Fibroblast of skin of abdomen (primary cell): Measurements from ENCODE around the gene SAXO2. TPM values are rescaled to one million over a fixed set of nuclear protein-coding genes. Genes with fewer than 3 reads are reported as not detected.
"Not testable (repeated sequence)": the region's sequence is repeated elsewhere in the genome, so short reads cannot be mapped to it uniquely, and the experiment has no call there.

Experiments
- DNase-seq: peaks from one replicate; pipeline ENCODE4 v3.0.0-alpha.2; 2013
- polyA plus RNA-seq, 2 experiments: library from polyadenylated mRNA; unstranded; fragments of 120-200 nt; gene quantifications; one replicate each; pipeline ENCODE4 v1.2.1, GENCODE V29; 2013; ENCODE audit not compliant: insufficient read length in 2 of 2

Gene SAXO2, protein sequence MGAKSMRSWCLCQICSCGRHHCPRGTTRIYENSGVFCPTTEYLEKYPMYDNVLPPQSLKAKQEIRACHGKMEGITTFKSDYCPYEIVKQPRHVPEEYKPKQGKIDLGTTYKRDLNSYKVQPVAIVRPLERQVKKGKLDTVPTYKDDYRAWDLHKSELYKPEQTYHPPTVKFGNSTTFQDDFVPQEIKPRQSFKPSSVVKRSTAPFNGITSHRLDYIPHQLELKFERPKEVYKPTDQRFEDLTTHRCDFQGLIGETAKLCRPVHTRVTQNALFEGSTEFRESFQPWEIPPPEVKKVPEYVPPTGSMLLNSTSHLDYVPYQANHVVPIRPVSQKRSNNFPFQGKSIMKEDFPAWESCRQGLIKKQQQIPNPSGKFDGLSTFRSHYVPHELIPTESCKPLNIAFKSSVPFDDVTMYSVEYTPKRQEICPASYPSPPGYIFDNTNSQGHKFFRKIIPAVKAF
- 1.4 TPM for polyA plus RNA-seq (2013, experiment 1 of 2; ENCODE audit: insufficient read length)
- 0.83 TPM for polyA plus RNA-seq (2013, experiment 2 of 2; ENCODE audit: insufficient read length)

DNA sequence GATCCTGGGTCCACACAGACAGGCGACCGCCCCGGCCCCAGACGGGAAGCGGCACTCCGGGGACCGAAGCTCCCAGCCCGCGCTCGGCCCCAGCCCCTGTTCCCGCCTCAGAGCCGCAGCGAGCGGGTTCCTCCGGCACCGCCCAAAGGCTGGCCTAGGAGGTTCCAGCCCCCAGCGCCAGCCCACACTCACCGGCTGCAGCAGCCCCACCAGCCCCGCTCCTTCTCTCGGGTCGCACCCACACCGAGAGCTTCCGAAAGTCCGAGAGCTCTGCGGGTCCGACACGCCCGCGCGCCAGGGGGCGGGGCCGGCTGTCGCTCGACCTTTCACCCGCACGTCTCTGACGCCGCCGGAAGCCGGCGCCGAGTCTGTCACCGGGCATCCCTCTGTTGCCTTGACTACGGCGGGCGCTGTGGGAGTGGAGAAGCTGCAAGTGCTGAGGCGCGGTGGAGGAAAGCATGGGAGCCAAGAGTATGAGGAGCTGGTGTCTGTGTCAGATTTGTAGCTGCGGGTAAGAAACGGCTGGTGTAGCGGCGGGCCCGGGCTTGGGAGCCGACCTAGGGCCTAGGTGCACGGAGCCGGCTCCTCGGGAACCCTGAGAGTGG lies at the start of gene SAXO2, which contains the start of gene EFL1:
Gene SAXO2 (plus strand): TSS at position 397 of the 605 bp plus-strand sequence. CDS start 62 bp downstream, at position 459.
Gene EFL1 (minus strand): TSS at position 313 of the 605 bp plus-strand sequence. CDS start 956 bp downstream, outside the sequence.
- DNase-seq, result peak; percentile 86

DNA sequence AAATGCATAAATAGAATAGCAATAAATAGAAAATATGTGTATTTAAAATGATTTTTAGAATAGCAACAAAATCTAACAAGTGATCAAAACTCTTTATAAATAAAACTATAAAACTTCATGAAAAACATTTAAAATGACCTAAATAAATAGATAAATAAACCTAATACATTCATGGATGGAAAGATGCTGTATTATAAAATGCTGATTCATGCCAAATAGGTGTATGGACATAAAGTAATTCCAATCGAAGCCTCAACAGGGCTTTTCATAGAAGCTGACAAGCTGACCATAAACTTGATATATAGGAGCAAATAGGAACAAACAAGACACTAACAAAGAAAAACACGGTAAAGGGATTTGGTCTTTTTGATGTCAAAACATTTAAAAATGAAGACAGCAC lies 46.5 kb upstream of the SAXO2 start:
- DNase-seq, result not testable (repeated sequence)

DNA sequence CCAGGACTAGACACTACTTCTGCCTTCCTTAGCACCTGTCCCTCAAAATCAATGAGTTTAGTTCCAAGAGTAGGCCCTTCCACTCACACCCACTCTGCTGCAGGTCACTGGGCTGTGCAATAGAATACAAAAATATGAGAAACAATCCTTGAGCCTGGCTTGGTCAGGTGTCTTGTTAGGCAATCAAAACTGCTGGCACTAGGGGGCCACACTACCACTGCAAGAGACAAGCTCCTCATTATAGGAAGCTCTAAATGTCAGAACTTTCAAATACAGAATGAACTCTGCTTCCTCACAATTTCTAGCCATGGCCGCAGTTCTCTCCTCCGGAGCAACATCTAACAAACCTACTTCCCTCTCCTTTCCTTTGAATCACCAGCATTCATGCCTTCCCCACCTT lies 41.1 kb upstream of the SAXO2 start:
- DNase-seq, result peak; percentile 1

DNA sequence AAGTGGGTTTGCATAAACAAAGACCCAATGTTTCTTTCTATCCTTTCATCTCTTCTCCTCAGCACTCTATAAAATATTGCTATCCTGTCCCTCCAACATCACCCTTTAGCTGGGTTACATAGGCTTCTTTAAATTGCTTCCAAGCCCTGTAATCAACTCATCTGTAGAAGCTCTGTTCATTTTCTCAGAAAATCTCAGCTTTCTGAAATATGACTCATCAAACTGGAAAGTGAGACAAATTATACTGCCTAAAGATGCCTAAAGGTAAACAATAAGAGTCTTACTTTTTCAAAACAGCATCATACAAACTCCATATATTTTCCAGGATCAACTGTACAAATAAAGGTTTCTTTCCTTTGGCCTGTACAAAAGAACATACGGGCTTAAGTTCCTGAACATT lies 33.9 kb upstream of the SAXO2 start:
- no peak for DNase-seq

DNA sequence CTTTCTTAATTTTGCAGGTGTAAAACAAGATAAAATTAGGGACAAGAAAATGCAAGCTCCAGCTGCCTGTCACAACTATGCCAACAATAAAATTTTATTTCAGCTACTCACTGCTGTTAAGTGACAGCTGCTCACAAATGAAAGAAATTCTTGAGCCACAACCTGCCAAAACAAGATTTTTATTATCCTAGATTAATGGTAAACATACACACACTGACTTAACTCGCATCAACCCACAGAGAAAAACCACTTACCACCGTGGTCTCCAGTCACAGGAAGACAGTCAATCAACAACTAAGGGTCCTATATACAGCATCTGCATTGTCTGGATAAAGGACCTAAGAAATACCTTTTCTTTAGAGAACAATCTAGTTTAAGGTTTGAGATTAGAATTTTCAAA lies 31.4 kb upstream of the SAXO2 start:
- DNase-seq, result no peak

DNA sequence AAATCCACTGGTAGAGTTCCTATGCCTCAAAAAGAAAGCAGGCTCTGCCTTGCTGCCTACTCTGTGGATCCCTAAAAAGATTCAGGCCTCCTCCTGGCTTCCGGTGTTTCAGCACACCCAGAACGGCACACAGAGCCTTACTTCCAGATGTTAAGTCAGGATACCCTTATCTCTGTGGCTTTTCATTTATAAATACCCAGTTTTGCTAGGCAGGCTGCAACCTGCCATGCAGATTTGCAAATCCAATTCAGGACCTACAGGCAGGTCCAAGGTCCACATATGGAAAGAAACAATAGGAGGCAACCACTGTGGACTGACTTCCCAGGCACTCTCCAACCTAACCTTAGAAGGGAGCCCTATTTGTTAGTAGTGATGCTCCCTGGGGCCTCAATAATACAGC lies 30.8 kb upstream of the SAXO2 start:
- no peak for DNase-seq

DNA sequence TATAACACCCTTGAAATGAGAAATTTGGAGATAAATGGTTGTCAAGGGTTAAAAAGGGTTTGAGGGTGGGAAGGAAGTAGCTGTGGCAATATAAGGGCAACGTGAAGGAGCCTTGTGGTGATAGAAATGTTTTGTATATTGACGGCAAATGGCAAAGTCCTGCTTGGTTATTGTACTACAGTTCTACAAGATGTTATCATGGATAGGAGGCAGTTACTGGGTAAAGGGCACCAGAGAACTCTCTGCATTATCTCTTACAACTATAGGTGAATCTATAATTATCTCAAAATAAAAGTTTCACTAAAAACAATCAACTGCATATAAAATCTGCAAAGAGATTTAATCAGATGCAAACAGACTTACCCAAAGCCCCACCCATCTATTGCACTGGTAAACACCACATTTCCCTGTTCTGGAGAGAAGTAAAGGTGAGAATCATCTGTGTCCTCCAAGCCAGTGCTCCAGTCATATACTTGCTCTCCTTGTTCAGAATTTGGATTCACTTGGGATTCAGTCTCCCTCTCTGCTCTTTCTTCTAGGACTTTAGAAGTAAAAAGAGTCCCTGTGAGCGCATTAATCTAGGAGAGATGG lies 24.6 kb upstream of the SAXO2 start:
- not testable (repeated sequence) for DNase-seq

DNA sequence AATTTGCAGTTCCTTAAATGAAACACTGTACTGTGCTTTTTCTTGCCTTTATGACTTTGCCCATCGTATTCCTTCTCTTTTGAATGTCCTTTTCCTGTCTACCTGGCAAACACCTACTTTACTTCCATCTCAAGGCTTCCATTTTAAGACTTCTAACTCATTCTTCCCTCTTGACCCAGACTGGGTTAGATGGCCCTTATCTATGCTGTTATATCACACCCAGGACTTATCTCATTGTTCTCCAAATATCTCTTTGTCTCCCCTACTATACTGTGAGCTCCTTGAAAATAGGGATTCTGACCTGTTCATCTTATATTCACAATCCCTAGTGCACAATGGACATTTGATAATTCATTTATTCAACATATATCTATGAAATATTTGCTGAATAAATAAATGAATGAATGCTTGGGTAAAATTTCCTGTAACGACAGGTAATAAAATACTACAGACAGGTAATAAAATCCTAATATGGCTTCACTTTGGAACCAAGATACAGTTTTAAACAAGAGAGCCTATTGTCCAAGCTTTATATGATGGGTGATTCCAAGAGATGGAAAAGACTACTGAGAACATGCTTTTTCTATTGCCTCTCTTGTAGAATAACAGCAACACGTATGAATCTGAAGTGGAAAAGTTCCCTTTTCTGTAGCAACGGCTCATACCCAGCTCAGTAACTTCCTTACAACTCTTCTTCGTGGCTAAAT lies 22.8 kb upstream of the SAXO2 start:
- no peak for DNase-seq

DNA sequence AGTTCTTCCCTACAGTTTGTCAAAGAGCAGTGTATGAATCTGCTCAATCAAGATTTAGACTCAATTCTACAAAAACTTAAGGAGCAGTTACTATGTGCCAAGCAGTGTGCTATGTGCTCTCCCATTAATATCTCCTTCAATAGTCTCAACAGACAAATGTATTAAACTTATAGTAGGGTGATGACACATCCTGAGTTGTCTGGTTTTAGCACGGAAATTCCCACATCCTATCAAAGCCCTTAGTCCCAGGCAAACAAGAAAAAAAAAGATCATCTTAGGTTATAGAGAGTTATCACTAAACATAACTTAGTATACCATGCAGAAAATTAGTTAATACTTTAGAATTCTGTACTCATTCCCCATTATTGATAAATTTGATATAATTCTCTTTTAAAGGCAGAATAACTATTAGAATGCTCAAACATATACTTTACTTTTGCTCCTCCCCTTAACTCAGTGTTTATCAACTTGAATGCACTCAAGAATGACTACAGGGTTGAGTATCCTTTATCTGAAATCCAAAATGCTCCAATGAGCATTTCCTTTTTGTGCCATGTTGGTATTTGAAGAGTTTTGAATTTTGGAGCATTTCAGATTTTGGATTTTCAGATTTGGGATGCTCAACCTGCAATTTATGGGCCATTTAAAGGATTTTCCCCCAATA lies 20.6 kb upstream of the SAXO2 start:
- peak; percentile 45 for DNase-seq

DNA sequence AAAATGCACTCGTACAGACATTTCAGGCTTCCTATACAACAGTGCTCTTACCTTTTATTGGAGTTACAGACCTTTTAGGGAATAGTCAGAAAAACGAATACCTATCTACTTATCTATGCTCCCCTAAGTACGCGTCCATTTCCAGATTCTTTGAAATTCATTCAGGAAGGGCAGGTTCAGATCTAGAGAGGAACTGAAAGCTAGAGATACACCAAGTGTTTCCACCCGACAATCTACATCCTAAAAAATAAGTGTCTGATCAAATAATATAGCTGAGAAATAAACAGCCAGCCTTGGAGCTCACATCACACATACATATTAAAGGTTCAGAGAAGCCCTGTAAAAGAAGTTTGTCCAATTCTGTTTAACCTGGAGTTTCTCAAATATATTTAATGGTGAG lies 19.0 kb upstream of the SAXO2 start:
- DNase-seq, result not testable (repeated sequence)

DNA sequence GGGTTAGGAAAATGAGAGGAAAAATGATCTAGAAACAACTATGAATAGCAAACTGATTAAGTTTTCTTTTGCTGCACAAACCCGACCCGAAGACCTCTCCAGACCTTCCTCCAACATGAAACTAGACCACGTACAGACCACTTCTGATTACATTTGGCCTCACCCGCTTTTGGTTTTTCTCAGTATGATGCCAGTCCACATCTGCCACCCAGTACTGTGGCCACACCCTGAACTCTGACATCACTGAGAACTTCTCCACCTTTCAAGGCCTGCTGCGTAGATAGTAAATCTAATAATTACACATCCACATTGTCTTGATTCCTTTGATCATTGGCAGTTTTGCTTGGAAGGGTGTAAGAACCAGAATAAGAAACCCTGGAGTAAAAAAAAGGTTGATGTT lies 16.7 kb upstream of the SAXO2 start:
- DNase-seq, result not testable (repeated sequence)

DNA sequence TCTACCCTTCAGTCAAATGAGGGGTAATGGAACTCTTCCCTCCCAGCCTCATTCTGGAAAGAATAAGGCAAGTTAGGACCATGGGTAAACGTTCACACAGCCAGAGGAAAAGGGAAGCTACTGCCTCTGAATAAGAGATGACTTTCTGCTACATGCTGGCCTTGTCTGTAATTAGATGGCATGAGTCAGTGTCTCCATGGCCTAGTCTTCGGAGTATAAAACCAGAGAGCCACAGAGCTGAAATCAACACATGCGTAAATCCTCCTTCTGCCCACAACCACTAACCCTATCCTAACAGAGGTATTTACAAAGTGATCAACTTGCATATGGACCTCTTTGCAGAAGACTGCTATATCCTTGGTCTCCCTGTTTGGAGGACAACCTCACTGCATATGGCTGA lies 14.4 kb upstream of the SAXO2 start:
- peak; percentile 16 for DNase-seq

DNA sequence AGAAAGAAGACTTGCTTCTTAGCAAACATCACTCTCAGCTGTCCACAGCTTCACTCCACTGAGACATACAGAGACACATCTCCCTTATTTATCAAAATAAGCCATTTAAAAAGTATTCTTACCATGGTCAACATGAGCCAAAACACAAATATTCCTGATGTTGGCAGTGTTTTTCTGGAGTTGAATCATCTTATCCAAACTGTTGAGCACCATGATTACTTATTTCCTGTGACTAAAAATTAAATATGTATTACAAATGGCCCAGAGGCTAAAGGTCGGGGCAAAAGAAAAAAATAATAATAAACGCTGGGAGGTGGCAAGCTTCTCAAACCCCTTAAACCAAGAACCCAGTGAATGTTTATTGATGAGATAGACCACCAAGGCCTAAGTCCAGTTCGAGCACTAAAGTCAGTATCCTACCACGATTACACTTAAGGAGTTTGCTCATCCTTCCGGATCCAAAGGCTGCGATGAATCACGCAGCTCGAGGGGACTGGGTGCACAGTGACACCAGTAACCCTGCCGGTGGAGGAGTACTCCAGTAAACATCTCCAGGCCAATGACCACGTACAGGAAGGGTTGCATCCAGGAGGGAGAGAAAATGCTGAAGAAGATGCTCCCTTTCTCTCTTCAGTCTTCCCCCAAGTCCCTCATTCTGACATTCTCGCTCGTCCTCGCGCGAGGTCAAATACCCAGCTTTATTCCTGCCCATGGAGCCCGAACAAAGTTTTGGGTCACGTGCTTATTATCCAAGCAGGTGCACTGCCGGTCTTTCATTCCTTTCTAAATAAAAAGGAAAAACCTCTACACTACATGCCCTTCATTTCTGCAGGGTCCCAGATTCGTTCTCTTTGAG lies 824 bp upstream of the SAXO2 start:
- DNase-seq, result peak; percentile 42

DNA sequence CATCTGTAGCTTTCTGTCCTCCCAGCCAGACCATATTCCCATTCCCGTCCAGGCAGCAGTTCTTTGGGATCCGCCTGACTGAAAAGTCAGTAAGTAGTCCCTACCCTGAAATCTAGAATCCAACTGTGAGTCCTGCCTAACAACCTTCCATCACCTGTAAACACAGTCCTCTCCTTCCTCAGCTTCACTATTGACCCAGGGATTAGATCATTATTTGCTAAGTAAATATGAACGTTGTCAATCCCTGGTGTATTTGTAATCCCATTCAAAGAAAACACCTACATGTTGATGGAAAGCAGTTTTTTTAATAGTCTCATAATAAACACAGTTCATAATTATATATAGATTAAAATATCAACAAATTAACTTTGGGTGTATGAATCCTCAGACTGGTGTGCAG lies 732 bp downstream of the SAXO2 start:
- DNase-seq, result no peak

DNA sequence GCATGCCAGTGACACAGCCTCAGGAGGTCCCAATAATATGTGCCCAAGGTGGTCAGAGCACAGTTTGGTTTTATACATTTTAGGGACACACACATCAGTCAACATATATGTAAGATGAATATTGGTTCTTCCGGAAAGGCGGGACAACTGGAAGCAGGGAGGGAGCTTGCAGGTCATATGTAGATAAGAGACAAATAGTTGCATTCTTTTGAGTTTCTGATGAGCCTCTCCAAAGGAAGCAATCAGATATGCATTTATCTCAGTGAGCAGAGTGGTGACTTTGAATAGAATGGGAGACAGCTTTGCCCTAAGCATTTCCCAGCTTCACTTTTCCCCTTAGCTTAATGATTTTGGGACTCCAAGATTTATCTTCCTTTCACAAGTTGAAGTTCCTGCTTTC lies 4.5 kb downstream of the SAXO2 start:
- not testable (repeated sequence) for DNase-seq

DNA sequence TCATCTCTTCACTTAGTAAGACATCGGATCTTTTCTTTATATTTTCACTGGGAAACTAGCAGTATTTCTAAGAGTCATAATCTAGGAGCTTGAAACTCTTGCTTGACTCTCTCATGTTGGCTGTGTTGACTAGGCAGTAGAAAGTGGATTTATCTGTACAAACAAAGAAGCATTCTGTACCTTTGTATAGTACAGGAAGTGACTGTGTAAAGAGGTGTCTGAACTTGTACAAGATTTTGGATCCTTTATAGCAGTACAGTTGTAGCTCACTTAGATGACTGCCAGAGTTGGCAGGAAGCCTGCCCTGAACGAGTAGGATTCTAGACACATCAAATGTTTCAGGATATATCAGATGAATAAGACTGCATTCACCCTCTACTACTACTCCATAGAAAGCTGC lies 5.8 kb downstream of the SAXO2 start:
- DNase-seq, result not testable (repeated sequence)

DNA sequence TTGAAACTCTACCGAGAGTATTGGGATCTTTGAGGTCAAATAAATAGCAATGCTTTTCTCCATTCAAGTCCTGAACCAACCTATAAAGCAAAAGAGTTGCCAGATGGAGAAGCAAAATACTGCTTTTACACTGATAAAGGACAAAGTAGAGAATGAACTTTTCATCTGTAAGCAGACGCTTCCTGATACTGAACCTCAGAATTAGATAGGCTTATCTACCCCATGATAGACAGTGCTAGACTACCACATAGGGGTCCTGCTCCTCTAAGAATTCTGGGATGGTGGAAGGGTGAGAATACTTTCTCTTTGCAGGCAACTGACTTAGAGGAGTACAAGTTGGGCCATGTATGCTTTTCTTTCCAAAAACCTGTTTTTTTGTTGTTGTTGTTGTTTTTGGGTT lies 9.5 kb downstream of the SAXO2 start:
- no peak for DNase-seq

DNA sequence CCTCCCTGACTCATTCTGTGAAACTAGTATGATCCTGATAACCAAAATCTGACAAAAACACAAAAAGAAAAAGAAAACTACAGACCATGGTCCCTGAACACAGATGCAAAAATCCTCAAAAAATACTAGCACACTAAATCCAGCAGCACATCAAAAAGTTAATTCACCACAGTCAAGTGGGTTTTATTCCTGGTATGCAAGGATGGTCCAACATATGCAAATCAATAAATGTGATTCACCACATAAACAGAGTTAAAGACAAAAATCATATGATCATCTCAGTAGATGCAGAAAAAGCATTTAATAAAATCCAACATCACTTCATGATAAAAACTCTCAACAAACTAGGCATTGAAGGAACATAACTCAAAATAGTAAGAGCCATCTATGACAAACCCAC lies 12.8 kb downstream of the SAXO2 start:
- no peak for DNase-seq

DNA sequence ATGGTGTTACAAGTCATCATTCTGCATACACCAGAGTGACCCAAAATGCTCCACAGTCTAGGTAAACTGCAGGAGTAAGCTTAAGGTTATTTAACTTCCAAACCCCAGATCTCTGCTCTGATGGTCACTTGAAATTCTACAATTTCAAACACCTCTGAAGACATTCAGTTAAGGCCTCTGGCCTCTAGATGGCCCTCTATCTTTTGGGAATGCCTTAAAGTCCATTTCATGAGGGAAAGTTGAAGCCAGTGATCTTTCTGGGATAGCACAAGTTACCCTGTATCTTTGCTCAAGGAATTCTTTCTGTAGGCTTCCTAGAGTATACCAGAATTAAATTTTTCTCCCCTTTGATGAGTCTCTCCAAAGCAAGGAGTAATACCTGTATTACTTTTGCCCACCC lies 18.7 kb downstream of the SAXO2 start:
- not testable (repeated sequence) for DNase-seq

DNA sequence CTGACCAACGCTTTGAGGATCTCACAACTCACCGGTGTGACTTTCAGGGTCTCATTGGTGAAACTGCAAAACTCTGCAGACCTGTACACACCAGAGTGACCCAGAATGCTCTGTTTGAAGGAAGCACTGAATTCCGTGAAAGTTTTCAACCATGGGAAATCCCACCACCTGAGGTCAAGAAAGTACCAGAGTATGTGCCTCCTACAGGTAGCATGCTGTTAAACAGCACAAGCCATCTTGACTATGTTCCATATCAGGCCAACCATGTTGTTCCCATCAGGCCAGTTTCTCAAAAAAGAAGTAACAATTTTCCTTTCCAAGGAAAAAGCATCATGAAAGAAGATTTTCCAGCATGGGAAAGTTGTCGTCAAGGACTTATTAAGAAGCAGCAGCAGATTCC lies 19.8 kb downstream of the SAXO2 start:
- DNase-seq, result not testable (repeated sequence)

DNA sequence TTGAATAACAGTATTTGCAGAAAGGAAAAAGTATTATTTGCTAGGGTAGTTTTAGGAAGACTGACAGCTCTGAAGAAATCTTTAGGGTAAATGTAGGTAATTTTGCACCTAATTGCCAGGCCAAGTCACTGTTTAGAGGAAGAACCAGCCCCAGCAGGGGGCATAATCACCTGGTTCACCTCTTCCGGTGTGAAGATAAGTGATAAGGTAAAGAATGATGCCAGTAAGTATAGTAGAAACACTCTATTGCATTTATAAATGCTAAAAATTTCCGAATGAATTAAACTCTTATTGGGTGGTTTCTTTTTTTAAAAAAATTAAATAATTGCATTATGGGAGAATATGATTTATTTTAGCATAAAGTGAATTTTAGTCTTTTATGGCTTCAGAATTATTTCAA lies 21.8 kb downstream of the SAXO2 start:
- not testable (repeated sequence) for DNase-seq
